Activated T-helper 2 cell treated with anti-CD3 and anti-CD28 coated beads, Interferon-gamma antibody, Interleukin-2, Interleukin-4, amounts not matched to agents 10 μg/mL and 5 μg/mL and 100 μg/mL, durations not matched to agents 14 hours and 24 hours and 36 hours (primary cell): ENCODE data around the gene ERO1B. TPM values are rescaled to one million over a fixed set of nuclear protein-coding genes. Genes with fewer than 3 reads are reported as not detected.

Source experiments
- DNase-seq: peaks from one replicate; pipeline ENCODE4 v3.0.0; 2021; ENCODE audit warnings: low spot score
- H3K27ac Mint-ChIP-seq: one replicate; pipeline ENCODE4 v1.8.0; 2021; ENCODE audit warnings: mixed read lengths
- H3K27me3 Mint-ChIP-seq: one replicate; pipeline ENCODE4 v1.8.0; 2021; ENCODE audit warnings: low read depth, mixed read lengths
- H3K36me3 Mint-ChIP-seq: one replicate; pipeline ENCODE4 v1.8.0; 2021; ENCODE audit warnings: low read depth, mixed read lengths
- H3K4me1 Mint-ChIP-seq: one replicate; pipeline ENCODE4 v1.8.0; 2021; ENCODE audit warnings: low read depth, mixed read lengths
- H3K4me3 Mint-ChIP-seq: one replicate; pipeline ENCODE4 v1.8.0; 2021; ENCODE audit warnings: low read depth, mild to moderate bottlenecking, moderate library complexity, mixed read lengths
- H3K9me3 Mint-ChIP-seq: one replicate; pipeline ENCODE4 v1.8.0; 2021; ENCODE audit warnings: mixed read lengths
- intact Hi-C: fragments of 100-400 bp; cut with micrococcal nuclease; formaldehyde crosslinking; loops from one replicate; pipeline ENCODE4 v1.15.1; 2023
- total RNA-seq: library from RNA; stranded (reverse); gene quantifications from 2 replicates; pipeline ENCODE4 v1.2.3, GENCODE V29; 2022

The ERO1B gene
- total RNA-seq, 1 donor from 2014 or later = 3.2 TPM

DNA sequence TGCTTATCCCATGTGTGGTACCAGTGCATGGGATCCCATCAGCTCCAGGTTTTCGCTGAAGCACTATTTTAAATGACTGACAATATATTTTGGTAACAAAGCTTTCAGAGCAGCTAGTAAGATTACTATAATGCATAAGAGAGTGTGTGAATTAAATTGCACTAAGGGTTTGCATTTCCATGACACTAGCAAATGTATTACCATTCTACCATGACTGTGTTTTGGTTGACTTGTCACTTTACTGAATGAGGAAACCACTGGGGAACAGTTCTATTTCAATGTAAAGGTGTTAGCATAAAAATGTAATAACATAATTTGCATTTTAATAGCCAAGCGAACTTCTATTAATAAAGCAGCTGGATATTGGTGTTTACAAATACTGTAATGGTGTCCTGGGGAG is 31.7 kb upstream of the ERO1B start:
- Mint-ChIP-seq H3K4me1 (no peaks in the 10 kb centered on the region), H3K36me3 (no peaks in the 10 kb centered on the region), H3K4me3 (no peak overlapping the region), H3K27me3 (peaks cover 3% of the 10 kb centered on the region), H3K27ac (no peak overlapping the region), H3K9me3 (no peaks in the 10 kb centered on the region)
- DNase-seq = no peak
- intact Hi-C loops = no loop called here

DNA sequence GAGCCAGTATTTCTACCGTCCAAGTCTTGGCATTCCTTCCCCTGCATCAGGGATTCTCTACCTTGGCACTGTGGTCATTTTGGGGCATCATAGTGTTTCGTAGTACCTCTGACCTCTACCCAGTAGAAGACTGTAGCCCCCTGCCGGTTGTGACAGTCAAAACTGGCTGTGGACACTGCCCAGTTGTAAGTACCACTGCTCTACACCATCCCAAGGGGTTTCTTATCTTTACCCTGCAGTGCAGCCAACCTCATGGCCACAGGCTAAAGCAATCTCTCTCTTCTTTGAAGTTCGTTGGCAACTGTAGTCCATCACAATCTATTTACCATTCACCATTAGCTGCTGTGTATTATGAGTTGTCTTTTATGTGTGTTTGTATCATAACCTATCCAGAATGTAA is 29.3 kb upstream of the ERO1B start:
- Mint-ChIP-seq H3K9me3 (no peaks in the 10 kb centered on the region), H3K27ac (no peak overlapping the region), H3K4me1 (no peaks in the 10 kb centered on the region), H3K4me3 (no peak overlapping the region), H3K36me3 (no peaks in the 10 kb centered on the region), H3K27me3 (peaks cover 3% of the 10 kb centered on the region)
- DNase-seq = no peak
- intact Hi-C loops = no loop called here

DNA sequence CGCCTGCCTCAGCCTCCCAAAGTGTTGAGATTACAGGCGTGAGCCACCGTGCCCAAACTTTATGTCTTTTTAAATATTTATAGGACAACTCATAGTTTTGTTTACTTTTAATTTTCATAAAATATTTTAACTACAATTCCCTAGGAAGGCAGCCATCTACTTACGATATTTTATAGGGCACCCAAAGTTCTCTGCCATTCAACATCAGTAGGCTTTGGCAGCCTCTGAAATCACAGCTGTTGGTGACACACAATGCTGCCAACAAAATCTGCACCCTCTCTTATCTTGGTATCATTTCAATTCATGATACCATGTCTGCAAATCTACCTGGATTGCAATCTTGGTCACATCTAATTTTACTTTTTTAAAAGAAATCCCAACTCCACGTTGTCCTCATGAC is 27.1 kb upstream of the ERO1B start:
- intact Hi-C loops = no loop called here
- H3K27ac Mint-ChIP-seq = no peak overlapping the region
- no peaks in the 10 kb centered on the region for H3K4me1 Mint-ChIP-seq

DNA sequence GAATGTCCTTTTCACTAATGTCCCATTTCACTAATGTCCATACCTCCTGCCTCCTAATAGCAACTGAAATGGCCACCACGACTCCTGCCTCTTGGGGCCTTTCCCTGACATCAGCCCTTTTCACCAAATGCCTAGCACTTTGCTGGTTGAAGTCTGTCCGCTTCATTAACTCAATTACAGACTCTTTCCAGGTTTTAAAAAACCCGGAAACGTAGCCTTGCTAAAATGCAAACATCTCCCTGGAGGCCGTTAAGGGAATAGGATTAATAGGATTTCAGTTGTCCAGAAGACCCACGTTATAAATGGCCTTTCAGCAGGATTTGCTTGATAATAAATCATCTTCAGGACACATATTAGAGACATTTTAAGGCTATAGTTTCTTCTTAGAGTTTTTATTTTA is 25.7 kb upstream of the ERO1B start:
- Mint-ChIP-seq H3K36me3 (no peaks in the 10 kb centered on the region), H3K9me3 (no peaks in the 10 kb centered on the region), H3K4me3 (no peak overlapping the region), H3K27ac (no peak overlapping the region), H3K27me3 (peaks cover 3% of the 10 kb centered on the region), H3K4me1 (peaks cover 2% of the 10 kb centered on the region)
- intact Hi-C loops = no loop called here
- DNase-seq = no peak

More for the DNA sequence above, 27.1 kb upstream of the ERO1B start:
- Mint-ChIP-seq H3K27me3 (peaks cover 3% of the 10 kb centered on the region), H3K36me3 (no peaks in the 10 kb centered on the region), H3K9me3 (no peaks in the 10 kb centered on the region), H3K4me3 (no peak overlapping the region)
- no peak for DNase-seq

DNA sequence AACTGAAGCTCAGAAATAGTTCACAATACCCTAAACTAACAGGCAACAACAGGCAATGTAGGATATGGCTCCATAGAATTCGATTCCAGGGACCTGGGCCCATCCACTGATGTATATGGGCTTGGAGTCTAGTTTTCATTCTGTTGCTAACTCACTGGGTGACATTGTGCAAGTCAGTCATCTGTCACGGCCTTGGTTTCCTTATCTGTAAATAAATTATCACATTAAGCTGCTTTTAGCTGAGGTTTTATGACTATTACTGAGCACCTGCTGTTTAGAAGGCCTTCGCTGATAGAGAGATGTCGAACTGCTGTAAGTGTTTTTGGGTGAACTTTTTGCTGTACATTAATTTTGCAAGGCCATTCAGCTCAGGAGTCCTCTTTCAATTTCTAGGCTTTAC is 22.9 kb upstream of the ERO1B start:
- no peak overlapping the region for H3K4me3 Mint-ChIP-seq
- no peak for DNase-seq
- no peak overlapping the region for H3K27ac Mint-ChIP-seq
- H3K36me3 Mint-ChIP-seq = no peaks in the 10 kb centered on the region
- H3K9me3 Mint-ChIP-seq = no peaks in the 10 kb centered on the region
- no peaks in the 10 kb centered on the region for H3K27me3 Mint-ChIP-seq
- peaks cover 2% of the 10 kb centered on the region for H3K4me1 Mint-ChIP-seq
- intact Hi-C loops = no loop called here

DNA sequence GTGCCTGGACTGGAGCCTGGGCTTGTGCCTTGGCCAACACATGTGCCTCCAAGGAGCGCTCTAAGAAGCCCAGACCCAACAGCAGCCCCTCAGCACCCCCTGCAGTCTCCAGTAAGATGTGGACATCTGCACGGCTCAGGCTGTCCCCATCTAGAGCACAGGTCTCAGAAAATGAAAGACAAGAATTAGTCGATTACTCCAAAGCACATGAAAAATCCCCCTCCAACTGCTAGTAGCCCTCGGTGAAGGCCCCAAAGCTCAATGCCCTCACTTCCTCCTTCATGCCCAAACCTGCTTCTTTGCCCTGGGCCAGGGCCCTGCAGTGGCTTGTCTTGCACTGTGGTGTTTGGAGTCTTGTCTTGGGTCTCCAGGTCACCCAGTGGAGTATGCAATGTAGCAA is 21.9 kb upstream of the ERO1B start:
- no peaks in the 10 kb centered on the region for H3K27me3 Mint-ChIP-seq
- no peak overlapping the region for H3K27ac Mint-ChIP-seq
- peaks cover 2% of the 10 kb centered on the region for H3K4me1 Mint-ChIP-seq
- H3K36me3 Mint-ChIP-seq = no peaks in the 10 kb centered on the region
- no peak for DNase-seq
- intact Hi-C loops = no loop called here
- no peak overlapping the region for H3K4me3 Mint-ChIP-seq
- no peaks in the 10 kb centered on the region for H3K9me3 Mint-ChIP-seq

DNA sequence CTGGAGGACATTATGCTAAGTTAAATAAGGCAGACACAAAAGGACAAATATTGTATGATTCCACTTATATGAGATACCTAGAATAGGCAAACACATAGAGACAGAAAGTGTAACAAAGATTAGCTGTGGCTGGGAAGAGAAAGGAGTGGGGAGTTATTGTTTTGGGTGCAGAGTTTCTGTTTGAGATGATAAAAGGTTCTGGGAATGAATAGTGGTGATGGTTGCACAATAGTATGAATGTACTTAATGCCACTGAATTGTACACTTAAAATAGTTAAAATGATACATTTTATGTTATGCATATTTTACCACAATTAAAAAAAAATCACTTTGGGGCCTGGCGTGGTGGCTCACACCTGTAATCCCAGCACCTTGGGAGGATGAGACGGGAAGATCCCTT is 21.2 kb upstream of the ERO1B start:
- Mint-ChIP-seq H3K9me3 (no peaks in the 10 kb centered on the region), H3K4me3 (no peak overlapping the region), H3K27ac (no peak overlapping the region), H3K36me3 (no peaks in the 10 kb centered on the region), H3K27me3 (peaks cover under 1% of the 10 kb centered on the region), H3K4me1 (peaks cover 2% of the 10 kb centered on the region)
- DNase-seq = no peak
- intact Hi-C loops = no loop called here

DNA sequence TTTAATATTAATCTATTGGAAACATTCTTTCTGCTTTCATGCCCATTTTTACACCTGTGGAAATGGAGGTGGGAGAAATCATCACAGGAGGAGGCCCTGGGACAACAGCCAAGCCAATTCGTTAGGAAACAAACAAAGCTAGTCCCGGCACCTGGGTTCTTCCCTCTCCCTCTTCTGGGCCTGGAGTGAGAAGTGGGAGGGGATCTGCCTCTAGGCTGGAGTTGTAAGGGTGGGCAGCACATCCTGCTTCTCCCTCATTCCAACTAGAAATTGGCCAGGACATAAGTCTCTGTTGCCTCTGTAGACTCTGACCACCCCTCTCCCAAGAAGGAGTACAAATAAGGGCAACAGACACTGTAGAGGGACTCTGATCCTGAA is 20.2 kb upstream of the ERO1B start:
- intact Hi-C loops = no loop called here
- no peaks in the 10 kb centered on the region for H3K36me3 Mint-ChIP-seq
- H3K27ac Mint-ChIP-seq = no peak overlapping the region
- H3K9me3 Mint-ChIP-seq = no peaks in the 10 kb centered on the region
- H3K27me3 Mint-ChIP-seq = peaks cover 6% of the 10 kb centered on the region
- no peak for DNase-seq
- H3K4me3 Mint-ChIP-seq = no peak overlapping the region
- H3K4me1 Mint-ChIP-seq = peaks cover 2% of the 10 kb centered on the region

DNA sequence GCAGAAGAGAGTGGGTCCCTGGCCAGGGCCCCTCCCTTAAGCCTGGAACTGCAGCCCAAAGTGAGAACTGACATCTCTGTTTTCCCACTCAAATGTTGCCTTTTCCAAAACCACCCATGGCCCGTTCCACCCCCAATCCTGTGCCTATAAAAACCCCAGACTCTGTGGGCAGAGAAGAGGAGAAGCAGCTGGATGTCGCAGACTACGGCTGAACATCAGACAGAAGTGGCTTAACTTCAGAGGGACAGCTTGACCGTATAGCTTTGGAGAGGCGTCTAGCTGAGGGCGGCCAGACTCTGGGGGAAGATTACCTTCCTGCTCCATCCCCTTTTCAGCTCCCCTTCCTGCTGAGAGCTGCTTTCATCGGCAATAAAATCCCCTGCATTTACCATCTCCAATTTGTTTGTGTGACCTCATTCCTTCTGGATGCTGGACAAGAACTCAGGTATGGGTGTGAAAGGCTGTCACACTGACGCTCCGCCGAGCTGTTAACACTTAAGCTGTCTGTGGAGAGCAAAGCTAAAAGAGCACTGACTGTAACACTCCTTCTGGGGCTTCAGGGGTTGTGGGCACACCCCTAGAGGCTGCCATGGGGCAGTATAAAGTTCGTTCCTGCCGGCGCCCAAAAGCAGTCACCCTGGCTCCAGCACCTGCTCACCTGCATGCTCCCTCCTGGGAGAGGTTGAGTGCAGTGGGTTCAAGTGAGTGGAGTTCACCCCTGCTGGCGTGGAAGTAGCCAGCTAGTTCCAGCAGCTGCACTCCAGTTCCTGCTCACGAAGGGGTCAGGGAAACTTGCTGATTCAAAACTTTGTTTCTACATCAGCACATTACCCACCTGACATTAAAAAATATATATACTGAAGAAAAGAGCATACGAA is 19.6 kb upstream of the ERO1B start:
- intact Hi-C loops = no loop called here
- no peaks in the 10 kb centered on the region for H3K9me3 Mint-ChIP-seq
- H3K36me3 Mint-ChIP-seq = no peaks in the 10 kb centered on the region
- no peak overlapping the region for H3K4me3 Mint-ChIP-seq
- H3K4me1 Mint-ChIP-seq = peaks cover 2% of the 10 kb centered on the region
- peaks cover 6% of the 10 kb centered on the region for H3K27me3 Mint-ChIP-seq
- no peak overlapping the region for H3K27ac Mint-ChIP-seq
- no peak for DNase-seq

DNA sequence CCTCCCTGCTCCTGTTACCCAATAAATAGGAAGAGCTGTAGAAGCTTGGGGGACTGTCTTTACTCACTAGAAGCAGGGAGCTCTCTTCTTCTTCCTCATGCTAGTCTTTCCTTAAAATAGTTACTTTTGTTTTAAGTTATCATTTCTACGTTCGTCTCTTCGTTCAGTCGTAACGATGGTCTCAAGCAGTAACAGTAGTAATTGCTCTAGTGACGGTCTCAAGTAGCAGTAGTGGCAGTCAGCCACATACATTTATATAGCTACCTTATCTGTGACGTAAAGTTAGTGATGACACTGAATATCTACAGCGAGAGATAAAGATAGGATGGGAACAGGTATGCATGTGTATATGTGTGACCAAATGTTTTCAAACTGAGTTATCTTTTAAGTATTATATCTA is 15.4 kb upstream of the ERO1B start:
- Mint-ChIP-seq H3K4me1 (no peaks in the 10 kb centered on the region), H3K36me3 (no peaks in the 10 kb centered on the region), H3K27me3 (peaks cover 8% of the 10 kb centered on the region), H3K9me3 (no peaks in the 10 kb centered on the region), H3K27ac (no peak overlapping the region), H3K4me3 (no peak overlapping the region)
- DNase-seq = no peak
- intact Hi-C loops = no loop called here

DNA sequence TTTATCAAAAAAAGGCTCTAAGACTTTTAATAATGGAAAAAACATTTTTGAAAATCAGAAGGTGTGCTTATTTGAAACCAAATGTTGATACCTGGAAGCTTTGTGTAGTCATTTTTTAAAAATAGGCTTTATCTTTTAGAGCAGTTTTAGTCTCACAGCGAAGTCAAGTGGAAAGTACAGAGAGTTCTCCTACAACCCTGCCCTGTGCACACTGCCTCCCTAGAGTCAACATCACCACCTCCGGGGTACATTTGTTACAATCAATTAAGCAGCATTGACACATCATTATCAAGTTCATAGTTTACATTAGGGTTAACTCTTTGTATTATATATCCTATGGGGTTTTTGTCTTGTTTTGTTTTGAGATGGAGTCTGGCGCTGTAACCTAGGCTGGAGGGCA is 10.7 kb upstream of the ERO1B start:
- peaks cover 19% of the 10 kb centered on the region for H3K27me3 Mint-ChIP-seq
- DNase-seq = no peak
- no peak overlapping the region for H3K4me3 Mint-ChIP-seq
- H3K4me1 Mint-ChIP-seq = no peaks in the 10 kb centered on the region
- no peak overlapping the region for H3K27ac Mint-ChIP-seq
- H3K9me3 Mint-ChIP-seq = no peaks in the 10 kb centered on the region
- H3K36me3 Mint-ChIP-seq = no peaks in the 10 kb centered on the region
- intact Hi-C loops = no loop called here

DNA sequence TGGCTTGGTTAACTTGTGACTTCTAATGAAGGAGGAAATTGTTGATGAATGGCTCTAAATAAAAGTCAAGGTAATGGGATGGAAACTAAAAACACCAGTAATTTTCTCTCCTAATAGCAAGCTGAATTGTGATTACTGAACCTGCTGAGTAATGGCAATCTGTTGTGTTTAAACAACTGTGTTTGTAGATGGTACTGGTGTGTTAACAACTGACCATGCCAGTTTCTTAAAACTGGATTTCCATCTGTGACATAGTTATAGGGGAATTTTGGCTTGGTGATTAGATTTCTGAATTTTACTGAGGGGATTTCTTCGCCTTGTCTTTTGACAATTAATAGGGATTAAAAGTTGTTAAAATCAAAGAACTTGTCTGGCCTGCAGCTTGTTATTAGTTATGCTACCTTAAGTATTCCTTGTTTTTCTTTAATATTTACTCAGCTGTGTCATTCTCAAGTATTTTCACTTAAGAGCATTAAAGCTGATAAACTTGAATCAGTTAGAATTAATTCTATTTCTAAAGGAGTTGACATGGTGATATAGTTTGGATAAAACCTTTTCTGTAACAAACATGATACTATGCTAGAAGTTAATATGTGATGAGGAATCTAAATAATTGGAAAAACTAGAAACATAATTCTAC is 7.9 kb upstream of the ERO1B start:
- Mint-ChIP-seq H3K4me3 (no peak overlapping the region), H3K9me3 (no peaks in the 10 kb centered on the region)
- no peak for DNase-seq

DNA sequence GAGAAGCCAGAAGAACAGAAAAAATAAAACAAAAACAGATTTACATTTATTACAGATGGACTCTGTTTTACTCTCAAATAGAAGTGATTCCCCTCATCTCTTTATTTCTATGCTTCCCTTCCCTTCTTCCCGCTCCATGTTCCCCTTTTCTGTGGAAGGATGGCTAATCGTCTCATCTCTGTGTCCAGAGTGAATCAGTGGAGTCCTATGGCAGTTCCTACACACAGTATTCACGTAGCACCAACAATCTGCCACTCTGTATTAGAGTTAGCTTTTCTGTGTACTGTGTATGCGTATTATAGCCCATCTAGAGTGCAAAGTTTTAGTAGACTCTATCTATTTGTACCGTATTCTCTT is 6.8 kb upstream of the ERO1B start:
- Mint-ChIP-seq H3K36me3 (no peaks in the 10 kb centered on the region), H3K27me3 (peaks cover 20% of the 10 kb centered on the region), H3K9me3 (no peaks in the 10 kb centered on the region), H3K4me3 (no peak overlapping the region), H3K4me1 (peaks cover 16% of the 10 kb centered on the region), H3K27ac (no peak overlapping the region)
- intact Hi-C loops = no loop called here
- no peak for DNase-seq

More for the DNA sequence above, 7.9 kb upstream of the ERO1B start:
- H3K36me3 Mint-ChIP-seq = no peaks in the 10 kb centered on the region
- no peak overlapping the region for H3K27ac Mint-ChIP-seq
- intact Hi-C loops = no loop called here
- H3K27me3 Mint-ChIP-seq = peaks cover 18% of the 10 kb centered on the region
- H3K4me1 Mint-ChIP-seq = peaks cover 6% of the 10 kb centered on the region
